Stimulated activated CD8-positive, alpha-beta memory T cell treated with anti-CD3 and anti-CD28 coated beads, Interleukin-2, amount 100 ng/mL, for 1 hour (primary cell): ENCODE data around the gene BMPR2.
"Not testable (repeated sequence)": the region's sequence is repeated elsewhere in the genome, so short reads cannot be mapped to it uniquely, and the experiment has no call there.

Source experiments
- DNase-seq, 2 donors: peaks; one replicate each; pipeline ENCODE4 v3.0.0-alpha.2; 2020; ENCODE audit warnings: low read depth in 2 of 2

BMPR2 gene

DNA sequence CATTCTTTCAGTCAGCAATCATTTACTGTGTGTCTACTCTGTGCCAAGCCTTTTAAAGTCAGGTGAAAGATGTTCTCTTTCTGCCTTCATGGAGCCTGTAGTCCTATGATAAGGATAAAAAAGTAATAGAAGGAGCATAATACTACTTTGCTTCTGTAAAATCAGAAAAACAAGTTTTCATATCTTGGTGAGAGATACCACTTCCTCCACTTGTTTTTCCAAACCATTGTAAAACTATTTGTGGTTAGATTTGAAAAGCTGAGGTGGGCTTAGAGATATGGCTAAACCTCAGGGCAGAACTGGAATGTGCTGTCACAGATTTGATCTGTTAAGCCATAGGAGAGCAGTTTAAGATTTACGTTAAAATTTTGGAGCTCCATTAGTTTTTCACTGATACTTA, 153.9 kb downstream of the BMPR2 start:
- no peak for DNase-seq

DNA sequence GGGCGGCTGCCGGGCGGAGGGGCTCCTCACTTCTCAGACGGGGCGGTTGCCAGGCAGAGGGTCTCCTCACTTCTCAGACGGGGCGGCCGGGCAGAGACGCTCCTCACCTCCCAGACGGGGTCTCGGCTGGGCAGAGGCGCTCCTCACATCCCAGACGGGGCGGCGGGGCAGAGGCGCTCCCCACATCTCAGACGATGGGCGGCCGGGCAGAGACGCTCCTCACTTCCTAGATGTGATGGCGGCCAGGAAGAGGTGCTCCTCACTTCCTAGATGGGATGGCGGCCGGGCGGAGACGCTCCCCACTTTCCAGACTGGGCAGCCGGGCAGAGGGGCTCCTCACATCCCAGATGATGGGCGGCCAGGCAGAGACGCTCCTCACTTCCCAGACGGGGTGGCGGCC, 159.2 kb downstream of the BMPR2 start:
- not testable (repeated sequence) for DNase-seq

DNA sequence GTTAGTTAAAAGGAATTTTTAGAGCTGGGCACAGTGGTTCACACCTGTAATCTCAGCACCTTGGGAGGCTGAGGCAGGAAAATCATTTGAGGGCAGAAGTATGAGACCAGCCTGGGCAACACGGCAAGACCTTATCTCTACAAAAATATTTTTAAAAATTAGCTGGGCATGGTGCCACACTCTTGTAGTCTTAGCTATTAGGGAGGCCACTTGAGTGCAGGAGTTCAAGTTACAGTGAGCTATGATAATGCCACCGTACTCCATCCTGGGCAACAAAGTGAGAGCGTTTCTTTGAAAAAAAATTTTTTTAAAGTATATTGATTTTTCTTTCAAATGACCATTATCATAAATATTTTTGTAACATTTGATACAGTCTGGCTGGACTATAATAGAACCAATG, 165.0 kb downstream of the BMPR2 start:
- no peak for DNase-seq

DNA sequence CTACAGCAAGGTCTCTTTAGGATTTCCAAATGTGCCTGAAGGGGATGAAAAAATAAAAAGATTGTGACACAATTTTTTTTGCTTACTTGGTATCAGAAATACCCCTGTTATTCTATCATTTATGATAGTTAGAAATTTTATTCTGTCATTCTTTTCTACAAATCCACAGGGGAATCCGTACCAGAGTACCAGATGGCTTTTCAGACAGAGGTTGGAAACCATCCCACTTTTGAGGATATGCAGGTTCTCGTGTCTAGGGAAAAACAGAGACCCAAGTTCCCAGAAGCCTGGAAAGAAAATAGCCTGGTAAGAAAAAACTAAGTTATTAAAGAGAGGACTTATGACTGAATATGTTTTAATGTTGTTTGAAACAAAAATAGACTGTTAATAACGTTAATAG, 166.0 kb downstream of the BMPR2 start:
- no peak for DNase-seq

DNA sequence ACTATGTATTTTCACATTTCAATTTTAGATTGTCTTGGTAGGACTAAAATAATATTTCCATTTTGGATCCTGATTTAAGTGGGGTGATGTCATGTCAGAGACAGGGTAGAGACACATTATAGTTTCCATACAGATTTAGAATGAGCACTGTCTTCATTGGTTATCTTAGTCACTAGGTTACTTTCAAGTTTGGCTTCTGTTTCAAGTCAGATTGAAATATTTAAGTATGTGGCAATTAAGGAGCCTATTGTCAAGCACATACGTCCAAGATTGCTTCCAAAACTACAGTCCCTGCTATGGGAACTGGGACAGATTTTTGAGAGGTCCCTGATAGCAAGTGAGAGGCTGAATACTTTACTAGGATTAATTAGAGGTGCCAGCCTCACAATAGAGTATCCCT, 169.4 kb downstream of the BMPR2 start:
- no peak for DNase-seq

DNA sequence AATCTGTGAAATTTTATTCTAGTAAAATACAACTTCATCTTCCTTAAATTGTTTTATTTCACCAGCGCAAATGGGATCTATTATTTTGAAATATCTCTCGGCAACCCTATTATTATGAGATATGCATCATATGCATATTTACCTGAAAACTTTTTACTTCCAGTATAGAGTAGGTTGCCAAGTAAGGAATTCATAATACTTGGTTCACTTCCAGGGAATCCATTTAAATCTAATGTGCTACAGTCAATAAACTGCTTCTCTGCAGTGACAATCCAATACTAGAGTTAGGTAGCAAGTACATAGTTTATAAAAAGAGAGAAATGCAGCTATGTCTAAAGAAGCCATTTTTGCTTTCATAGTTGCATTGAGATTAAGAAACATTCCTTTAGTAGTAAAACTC, 169.8 kb downstream of the BMPR2 start:
- DNase-seq = no peak

DNA sequence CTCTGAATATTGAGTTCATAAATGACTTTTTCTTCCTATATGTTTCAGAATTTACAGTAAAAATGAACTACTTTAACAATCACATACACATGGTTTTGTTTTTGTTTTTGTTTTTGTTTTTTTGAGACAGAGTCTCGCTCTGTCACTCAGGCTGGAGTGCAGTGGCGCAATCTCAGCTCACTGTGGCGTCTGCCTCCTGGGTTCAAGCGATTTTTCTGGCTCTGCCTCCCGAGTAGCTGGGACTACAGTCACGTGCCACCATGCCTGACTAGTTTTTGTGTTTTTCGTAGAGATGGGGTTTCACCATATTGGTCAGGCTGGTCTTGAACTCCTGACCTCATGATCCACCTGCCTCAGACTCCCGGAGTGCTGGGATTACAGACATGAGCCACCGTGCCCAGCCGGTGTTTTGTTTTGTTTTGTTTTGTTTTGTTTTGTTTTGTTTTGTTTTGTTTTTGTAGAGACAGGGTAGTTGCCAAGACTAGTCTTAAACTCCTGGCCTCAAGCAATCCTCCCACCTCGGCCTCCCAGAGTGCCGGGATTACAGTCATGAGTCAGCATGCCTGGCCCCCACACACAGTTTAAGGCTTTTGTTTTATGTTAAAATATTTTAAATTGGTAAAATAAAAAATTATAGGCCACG, 170.5 kb downstream of the BMPR2 start:
- DNase-seq = not testable (repeated sequence)

DNA sequence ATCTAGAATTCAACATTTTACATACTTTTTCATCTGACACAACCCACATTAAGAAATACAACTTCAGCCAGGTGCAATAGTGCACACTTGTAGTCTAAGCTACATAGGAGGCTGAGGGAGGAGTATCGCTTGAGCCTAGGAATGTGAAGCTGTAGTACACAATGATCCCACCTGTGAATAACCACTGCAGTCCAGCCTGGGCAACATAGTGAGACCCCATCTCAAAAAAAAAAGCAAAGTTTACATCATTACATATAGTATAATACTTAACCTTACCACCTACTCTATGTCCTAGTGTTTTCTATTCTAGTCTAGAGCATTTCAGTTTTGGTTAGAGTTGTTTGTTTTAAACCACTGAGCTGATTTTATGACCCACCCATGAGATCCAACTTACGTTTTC, 172.1 kb downstream of the BMPR2 start:
- no peak for DNase-seq

DNA sequence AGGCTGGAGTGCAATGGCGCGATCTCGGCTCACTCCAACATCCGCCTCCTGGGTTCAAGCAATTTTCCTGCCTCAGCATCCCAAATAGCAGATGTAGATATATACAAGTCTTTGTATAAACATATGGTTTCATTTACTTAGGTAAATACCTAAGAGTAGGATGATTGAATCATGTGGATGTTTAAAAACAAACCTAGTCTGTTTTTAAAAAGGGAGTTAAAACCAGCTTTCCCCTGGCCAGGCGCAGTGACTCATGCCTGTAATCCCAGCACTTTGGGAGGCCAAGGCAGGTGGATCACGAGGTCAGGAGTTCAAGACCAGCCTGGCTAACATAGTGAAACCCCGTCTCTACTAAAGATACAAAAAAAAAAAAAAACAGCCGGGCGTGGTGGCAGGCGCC, 174.9 kb downstream of the BMPR2 start:
- not testable (repeated sequence) for DNase-seq

DNA sequence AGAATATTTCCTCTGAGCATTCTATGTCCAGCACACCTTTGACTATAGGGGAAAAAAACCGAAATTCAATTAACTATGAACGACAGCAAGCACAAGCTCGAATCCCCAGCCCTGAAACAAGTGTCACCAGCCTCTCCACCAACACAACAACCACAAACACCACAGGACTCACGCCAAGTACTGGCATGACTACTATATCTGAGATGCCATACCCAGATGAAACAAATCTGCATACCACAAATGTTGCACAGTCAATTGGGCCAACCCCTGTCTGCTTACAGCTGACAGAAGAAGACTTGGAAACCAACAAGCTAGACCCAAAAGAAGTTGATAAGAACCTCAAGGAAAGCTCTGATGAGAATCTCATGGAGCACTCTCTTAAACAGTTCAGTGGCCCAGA, 179.2 kb downstream of the BMPR2 start:
- DNase-seq = no peak

DNA sequence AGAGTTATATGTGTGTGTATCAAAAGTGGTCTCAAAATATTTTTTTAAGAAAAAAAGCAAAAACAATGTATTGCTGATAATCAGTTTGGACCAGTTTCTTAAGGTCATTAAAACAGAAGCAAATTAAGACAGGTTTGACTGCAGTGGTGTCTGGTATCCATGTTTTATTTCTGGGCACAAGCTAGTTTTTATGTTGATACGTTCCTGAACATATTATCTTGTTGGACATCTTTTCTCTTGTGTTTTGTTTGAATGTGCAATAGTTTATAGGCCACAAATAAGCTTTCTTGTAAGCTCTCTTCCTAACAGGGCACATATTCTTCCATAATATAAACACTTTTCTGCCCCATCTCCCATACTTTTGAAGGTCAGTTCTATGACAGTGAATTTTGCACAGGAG, 184.1 kb downstream of the BMPR2 start:
- no peak for DNase-seq

DNA sequence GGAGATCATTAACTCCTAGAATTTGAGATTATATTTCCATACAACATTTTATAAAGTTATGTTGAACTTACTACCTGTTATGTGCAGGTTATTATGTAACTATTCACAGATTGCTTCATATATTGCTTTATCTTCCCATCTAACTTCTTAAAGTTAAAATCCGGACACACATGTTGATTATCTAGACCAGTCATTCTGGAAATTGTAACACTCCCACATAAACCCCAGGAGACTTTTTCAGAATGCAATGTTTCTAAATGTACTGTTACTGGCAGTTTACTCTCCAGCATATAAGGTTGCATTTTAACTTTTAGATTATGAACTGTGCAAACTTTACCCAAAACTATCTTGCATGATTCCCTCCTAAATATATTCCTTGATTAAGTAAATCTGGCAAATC, 188.1 kb downstream of the BMPR2 start:
- DNase-seq = no peak

DNA sequence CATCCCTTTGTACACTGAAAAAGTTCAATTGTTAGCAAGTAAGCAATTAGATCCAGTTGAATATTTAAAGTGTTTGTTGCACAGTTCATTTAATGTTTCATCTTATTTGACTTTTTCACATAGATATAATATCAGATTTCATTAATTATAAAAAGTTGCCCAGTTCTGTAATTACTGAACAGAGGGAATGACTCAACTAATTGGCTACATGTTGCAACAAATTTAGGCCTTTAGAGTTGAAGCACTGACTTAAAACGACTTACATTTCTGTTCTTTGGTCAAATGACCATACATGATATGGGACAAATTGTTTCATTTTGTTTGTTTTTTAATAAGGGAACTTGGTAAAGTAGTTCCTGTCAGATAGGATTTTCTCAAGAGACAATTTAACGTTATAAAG, 190.2 kb downstream of the BMPR2 start:
- no peak for DNase-seq

DNA sequence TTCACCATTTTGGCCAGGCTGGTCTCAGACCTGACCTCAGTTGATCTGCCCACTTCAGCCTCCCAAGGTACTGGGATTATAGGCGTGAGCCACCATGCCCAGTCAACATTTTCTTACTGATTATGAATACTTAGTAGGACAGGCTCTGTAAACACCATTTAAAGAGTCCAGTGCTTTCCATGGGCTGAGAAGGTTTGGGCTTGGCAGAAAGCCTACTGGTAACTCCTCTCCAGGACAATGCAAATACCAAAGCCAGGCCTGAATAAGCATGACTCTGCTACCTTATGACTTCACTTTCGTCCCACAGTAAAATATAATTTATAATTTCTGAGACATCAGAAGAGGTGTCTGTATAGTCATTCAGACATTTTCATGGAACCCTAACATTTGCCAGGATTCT, 198.4 kb downstream of the BMPR2 start:
- no peak for DNase-seq

DNA sequence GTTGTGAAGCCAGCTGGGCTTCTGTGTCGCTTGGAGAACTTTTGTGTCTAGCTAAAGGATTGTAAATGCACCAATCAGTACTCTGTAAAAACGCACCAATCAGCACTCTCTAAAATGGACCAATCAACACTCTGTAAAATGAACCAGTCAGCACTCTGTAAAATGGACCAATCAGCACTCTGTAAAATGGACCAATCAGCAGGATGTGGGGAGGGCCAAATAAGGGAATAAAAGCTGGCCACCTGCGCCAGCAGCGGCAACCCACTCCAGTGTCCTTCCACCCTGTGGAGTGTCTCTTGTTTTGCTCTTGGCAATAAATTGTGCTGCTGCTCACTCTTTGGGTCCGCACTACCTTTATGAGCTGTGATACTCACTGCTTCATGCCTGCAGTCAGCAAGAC, 199.1 kb downstream of the BMPR2 start:
- not testable (repeated sequence) for DNase-seq

DNA sequence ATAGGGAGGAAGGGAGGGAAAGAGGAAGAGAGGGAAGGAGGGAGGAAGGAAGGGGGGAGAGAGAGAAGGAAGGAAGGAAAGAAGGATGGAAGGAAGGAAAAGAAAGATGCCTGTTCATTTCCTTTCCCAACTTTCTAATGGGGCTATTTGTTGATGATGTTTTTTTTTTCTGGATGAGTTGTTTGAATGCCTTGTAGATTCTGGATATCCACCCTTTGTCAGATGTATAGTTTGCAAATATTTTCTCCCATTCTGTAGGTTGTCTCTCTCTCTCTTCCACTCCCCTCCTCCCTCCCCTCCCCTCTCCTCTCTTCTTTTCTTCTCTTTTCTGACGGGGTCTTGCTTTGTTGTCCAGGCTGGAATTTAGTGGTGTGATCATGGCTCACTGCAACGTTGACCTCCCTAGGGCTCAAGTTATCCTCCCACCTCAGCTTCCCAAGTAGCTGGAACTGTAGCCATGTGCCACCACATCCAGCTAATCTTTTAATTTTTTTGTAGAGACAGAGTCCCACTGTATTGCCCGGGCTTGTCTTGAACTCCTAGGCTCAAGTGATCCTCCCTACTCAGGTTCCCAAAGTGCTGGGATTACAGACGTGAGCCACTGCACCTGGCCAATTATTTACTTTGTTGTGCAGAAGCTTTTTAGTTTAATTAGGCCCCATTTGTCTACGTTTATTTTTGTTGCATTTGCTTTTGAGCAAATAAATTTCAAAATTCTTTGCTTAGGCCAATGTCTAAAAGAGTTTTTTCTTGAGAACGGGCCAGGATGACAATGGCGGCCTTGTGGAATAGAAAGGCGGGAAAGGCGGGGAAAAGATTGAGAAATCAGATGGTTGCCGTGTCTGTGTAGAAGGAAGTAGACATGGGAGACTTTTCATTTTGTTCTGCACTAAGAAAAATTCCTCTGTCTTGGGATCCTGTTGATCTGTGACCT, 201.4 kb downstream of the BMPR2 start:
- DNase-seq = no peak

DNA sequence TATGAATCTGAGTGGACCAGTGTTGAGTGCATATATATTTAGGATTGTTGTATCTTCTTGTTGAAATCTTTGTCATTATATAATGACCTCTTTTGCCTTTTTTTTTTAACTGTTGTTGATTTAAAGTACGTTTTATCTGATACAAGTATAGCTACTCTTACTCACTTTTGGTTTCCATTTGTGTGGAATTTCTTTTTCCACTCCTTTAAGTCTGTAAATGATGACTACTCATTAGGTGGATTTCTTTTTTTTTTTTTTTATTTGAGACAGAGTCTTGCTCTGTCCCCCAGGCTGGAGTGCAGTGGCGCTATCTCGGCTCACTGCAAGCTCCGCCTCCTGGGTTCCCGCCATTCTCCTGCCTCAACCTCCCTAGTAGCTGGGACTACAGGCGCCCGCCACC, 206.7 kb downstream of the BMPR2 start:
- not testable (repeated sequence) for DNase-seq

DNA sequence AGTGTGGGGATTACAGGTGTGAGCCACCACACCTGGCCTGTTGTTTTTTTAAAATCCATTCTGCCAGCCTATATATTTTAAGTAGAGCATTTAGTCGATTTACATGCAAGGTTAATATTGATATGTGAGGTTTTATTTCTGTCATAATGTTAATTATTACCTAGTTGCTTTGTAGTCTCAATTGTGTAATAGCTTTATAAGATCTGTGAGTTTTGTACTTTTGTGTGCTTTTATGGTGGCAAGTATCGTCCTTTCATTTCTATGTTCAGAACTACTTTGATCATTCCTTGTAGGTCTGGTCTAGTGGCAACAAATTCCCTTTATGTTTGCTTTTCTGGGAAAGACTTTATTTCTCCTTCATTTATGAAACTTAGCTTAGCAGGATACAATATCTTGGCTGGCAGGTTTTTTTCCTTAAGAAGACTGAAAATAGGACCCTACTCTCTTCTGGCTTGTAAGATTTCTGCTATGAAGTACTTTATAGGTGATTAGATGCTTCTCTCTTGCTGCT, 207.6 kb downstream of the BMPR2 start:
- DNase-seq = no peak

DNA sequence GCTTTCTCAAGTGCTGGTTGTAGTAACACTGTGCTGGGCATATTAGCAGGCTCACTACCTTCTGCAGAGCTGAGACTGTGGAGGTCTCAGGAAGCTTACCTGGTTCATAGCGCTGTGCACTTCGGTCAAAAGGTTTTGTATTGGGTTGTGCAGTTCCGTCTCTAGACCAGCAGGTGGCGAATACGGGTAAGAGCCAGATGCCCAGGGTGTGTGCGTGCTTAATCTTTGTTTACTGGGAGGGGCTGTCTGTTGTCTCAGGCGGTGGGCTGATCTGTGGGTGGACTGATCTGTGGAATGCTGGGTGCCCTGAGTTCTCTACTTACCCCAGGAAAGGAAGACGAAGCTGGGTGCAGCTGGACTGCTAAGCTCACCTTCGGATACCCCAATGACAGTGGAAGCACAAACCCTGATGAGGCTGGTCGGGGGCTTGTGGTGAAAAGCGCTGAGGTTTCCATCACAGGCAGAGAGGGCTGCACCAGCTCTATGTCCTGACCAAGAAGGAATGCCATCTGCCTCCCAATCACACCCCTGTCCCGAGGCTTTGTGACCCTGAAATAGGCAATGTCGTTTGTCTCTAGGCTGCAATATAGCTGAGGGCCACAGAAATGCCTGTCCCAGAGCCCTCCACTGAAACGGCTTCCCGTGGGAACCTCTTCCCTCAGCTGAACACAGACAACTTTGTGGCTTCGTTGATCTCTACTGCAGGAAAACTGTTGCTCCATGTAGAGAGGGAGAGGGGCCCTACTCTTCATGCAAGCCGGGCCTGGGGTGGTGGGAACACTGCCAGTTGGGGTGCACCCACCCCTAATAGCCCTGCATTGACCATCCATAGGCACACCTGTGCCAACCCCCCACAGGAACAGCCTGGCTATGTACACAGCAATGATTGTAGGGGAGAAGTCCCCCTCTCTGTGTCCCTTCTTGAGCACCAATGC, 212.8 kb downstream of the BMPR2 start:
- peak; percentile 14 to 43 for DNase-seq

DNA sequence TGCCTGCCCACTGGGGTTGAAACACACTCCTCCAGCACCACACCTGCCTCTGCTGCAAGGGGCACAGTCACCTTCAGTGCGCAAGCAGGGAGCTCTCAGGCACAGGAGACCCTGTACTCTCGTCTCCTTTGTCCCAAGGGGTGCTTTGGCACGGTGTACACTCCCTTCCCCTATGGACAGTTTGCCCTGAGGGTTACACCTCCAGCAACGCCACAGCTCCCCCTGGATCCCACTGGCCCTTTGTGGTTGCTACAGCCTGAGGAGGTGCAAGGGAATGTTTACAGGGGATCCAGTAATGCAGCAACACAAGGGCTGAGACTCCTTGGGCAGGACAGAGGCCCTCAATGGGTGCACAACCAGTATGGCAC, 213.4 kb downstream of the BMPR2 start:
- no peak for DNase-seq

DNA sequence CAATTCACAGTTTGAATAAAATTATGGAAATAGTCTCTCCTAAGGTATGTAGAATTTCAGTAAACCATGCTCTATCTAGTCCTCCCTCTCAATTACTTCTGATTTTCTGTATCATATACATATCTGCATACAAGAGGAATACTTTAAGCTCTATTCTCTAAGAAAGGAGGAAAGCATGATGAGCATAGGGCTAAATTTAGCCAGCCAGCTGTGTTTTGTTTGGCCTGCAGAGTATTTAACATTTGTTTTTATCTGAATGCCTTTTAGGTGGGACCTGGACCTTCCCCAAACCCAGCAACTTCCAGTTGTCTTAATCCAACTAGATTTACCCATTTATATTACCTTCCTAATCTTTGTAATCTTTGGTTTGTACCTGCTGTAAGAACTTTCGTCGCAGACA, 216.4 kb downstream of the BMPR2 start:
- DNase-seq = no peak

DNA sequence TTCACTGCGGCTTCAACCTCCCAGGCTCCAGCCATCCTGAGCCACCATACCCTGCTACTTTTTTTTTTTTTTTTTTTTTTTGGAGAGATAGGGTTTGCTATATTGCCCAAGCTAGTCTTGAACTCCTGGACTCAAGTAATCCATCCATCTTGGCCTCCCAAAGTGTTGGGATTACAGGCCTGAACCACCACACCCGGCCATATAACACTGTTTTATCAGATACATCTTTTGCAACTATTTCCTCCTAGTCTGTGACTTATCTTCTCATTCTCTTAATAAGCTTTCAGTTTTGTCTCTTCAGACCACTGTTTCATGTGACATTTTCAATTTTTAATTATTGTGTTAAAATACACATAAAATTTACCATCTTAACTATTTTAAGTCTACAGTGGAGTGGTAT, 223.0 kb downstream of the BMPR2 start:
- no peak for DNase-seq
